Mesendoderm (in vitro differentiated cells): Measurements from ENCODE around the gene SPTA1.
A peak's percentile ranks its signal among the peaks of the same experiment; 100 is the strongest.

Experiments
- DNase-seq: peaks from one replicate; pipeline ENCODE4 v3.0.0; 2013
- H2AK5ac ChIP-seq: 2 replicates; pipeline ENCODE4 v1.6.1; 2013; ENCODE audit warnings: low read length, inconsistent platforms
- H2BK120ac ChIP-seq: 2 replicates; pipeline ENCODE4 v1.6.1; 2013; ENCODE audit warnings: low read depth, mild to moderate bottlenecking, low read length, moderate library complexity, mixed read lengths
- H2BK15ac ChIP-seq: replicated peaks from 2 replicates; pipeline ENCODE4 v1.6.1; 2013; ENCODE audit warnings: low read depth, mild to moderate bottlenecking, moderate library complexity
- H2BK5ac ChIP-seq: 2 replicates; pipeline ENCODE4 v1.6.1; 2013; ENCODE audit warnings: low read length, inconsistent platforms
- H3K18ac ChIP-seq: 2 replicates; pipeline ENCODE4 v1.6.1; 2013; ENCODE audit warnings: mild to moderate bottlenecking, low read length, mixed read lengths
- H3K23ac ChIP-seq: one replicate; pipeline ENCODE4 v1.6.1; 2013; ENCODE audit warnings: low read length
- H3K27ac ChIP-seq: 2 replicates; pipeline ENCODE4 v1.5.1; 2013; ENCODE audit warnings: low read depth, mild to moderate bottlenecking, inconsistent platforms, low read length, moderate library complexity
- H3K27me3 ChIP-seq: 2 replicates; pipeline ENCODE4 v1.6.1; 2013; ENCODE audit warnings: low read length, control low read depth, mild to moderate bottlenecking, inconsistent platforms; ENCODE audit not compliant: insufficient read depth, poor library complexity
- H3K36me3 ChIP-seq: 2 replicates; pipeline ENCODE4 v1.6.1; 2013; ENCODE audit warnings: low read length, inconsistent platforms; ENCODE audit not compliant: control insufficient read depth, insufficient read depth
- H3K4ac ChIP-seq: one replicate; pipeline ENCODE4 v1.6.1; 2013; ENCODE audit warnings: low read depth, mild to moderate bottlenecking, low read length, moderate library complexity
- H3K4me1 ChIP-seq: 2 replicates; pipeline ENCODE4 v1.6.1; 2013; ENCODE audit warnings: low read depth, low read length, inconsistent platforms; ENCODE audit not compliant: control insufficient read depth
- H3K4me2 ChIP-seq: 2 replicates; pipeline ENCODE4 v1.6.1; 2013; ENCODE audit warnings: low read length
- H3K4me3 ChIP-seq: 2 replicates; pipeline ENCODE4 v1.5.1; 2013; ENCODE audit warnings: mild to moderate bottlenecking, low read length
- H3K56ac ChIP-seq: one replicate; pipeline ENCODE4 v1.6.1; 2013; ENCODE audit warnings: low read length
- H3K79me1 ChIP-seq: 2 replicates; pipeline ENCODE4 v1.6.1; 2013; ENCODE audit warnings: low read length, inconsistent platforms
- H3K79me2 ChIP-seq: 2 replicates; pipeline ENCODE4 v1.6.1; 2013; ENCODE audit warnings: mild to moderate bottlenecking, low read length; ENCODE audit not compliant: control insufficient read depth, insufficient read depth
- H3K9ac ChIP-seq: 2 replicates; pipeline ENCODE4 v1.6.1; 2013; ENCODE audit warnings: low read length, inconsistent platforms
- H4K5ac ChIP-seq: one replicate; pipeline ENCODE4 v1.6.1; 2013; ENCODE audit warnings: low read length
- H4K8ac ChIP-seq: one replicate; pipeline ENCODE4 v1.6.1; 2013; ENCODE audit warnings: low read depth, mild to moderate bottlenecking, control low read depth, low read length, moderate library complexity
- WGBS: extraction: QIAGEN DNeasy Blood & Tissue Kit; methylation state at CpG from one replicate; pipeline ENCODE4 v1.1.7; 2013; ENCODE audit warnings: low lambda C conversion rate, missing lambda C conversion rate; ENCODE audit not compliant: insufficient coverage; ENCODE audit errors: extremely low coverage; 5-methylcytosine and 5-hydroxymethylcytosine counted together

Gene SPTA1

DNA sequence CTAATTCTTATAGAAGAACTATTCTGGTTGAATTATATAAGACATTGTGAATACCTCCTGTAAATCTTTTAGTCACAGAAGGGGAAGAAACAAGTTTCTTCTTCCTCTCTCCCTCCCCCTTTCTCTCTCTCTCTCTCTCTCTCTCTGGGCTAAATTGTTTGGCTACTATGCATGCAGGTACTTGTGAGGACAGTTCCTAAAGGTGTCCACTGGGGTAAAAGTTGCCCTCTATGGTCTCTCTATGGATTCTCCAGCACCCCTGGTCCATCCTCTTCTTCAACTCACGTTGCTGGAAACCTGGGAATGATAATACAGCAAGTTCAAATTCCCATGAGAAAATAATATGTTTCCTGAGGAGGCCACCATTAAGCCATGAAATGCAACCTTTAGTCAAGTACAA is 28.2 kb upstream of the SPTA1 start:
- Histone ChIP-seq H3K9ac (no peak overlapping the region), H4K8ac (no peak overlapping the region), H3K36me3 (no peaks in the 10 kb centered on the region), H3K79me2 (no peaks in the 10 kb centered on the region), H3K4ac (no peak overlapping the region), H3K4me1 (no peaks in the 10 kb centered on the region), H3K4me2 (no peak overlapping the region), H2BK5ac (no peak overlapping the region), H4K5ac (no peak overlapping the region), H3K18ac (no peak overlapping the region), H3K23ac (no peak overlapping the region), H3K27me3 (no peaks in the 10 kb centered on the region), H3K27ac (no peak overlapping the region), H2BK15ac (no peak overlapping the region), H3K4me3 (no peak overlapping the region), H2BK120ac (no peak overlapping the region), H3K56ac (no peak overlapping the region), H3K79me1 (no peaks in the 10 kb centered on the region), H2AK5ac (no peak overlapping the region)
- no peak for DNase-seq
- no CpG with 5 or more reads among the region's 1 CpG for WGBS

- H4K8ac ChIP-seq, result no peak overlapping the region
- H3K18ac ChIP-seq, result no peak overlapping the region
- H3K56ac ChIP-seq, result no peak overlapping the region
- H3K79me2 ChIP-seq, result no peaks in the 10 kb centered on the region
- no peaks in the 10 kb centered on the region for H3K79me1 ChIP-seq
- no peak overlapping the region for H3K4me3 ChIP-seq
- H3K4ac ChIP-seq, result no peak overlapping the region
- H3K23ac ChIP-seq, result no peak overlapping the region
- DNase-seq, result no peak
- no peak overlapping the region for H2BK5ac ChIP-seq
- no peak overlapping the region for H4K5ac ChIP-seq
- H3K36me3 ChIP-seq, result no peaks in the 10 kb centered on the region
- no peak overlapping the region for H2BK15ac ChIP-seq
- H3K4me2 ChIP-seq, result no peak overlapping the region
- H2AK5ac ChIP-seq, result no peak overlapping the region
- 100% methylated on average over 1 of the region's 4 CpGs for WGBS
- H2BK120ac ChIP-seq, result no peak overlapping the region
- H3K4me1 ChIP-seq, result no peaks in the 10 kb centered on the region
- H3K27me3 ChIP-seq, result no peaks in the 10 kb centered on the region
- H3K27ac ChIP-seq, result no peak overlapping the region
- H3K9ac ChIP-seq, result no peak overlapping the region
Measured at GRCh38 chr1:158711098-158711497, 24.6 kb upstream of the SPTA1 start.

DNA sequence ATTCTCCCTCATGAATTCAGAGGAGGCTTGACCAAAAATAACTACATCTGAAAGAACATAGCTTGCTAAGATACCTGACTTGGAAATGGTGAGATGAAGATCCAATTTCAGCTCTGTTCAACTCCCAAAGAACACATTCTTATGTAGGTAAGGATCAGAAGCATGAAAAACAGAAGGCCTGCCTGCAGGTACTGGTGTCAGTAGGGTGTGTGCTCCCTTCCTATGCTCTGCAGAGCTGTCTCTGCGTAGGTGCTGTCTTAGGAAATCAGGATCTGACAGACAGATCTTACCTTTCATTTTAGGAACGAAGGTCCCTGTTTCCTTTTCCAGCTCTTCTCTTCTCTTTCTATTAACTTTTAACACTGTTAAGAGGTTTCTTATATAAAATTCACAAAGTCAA is 19.6 kb upstream of the SPTA1 start:
- Histone ChIP-seq H4K5ac (no peak overlapping the region), H2AK5ac (no peak overlapping the region), H3K27me3 (no peaks in the 10 kb centered on the region), H3K79me2 (no peaks in the 10 kb centered on the region), H3K9ac (no peak overlapping the region), H3K79me1 (no peaks in the 10 kb centered on the region), H2BK120ac (no peak overlapping the region), H3K18ac (no peak overlapping the region), H3K4me1 (no peaks in the 10 kb centered on the region), H4K8ac (no peak overlapping the region), H2BK15ac (no peak overlapping the region), H3K23ac (no peak overlapping the region), H3K36me3 (no peaks in the 10 kb centered on the region), H3K4ac (no peak overlapping the region), H2BK5ac (no peak overlapping the region), H3K56ac (no peak overlapping the region), H3K4me2 (no peak overlapping the region), H3K4me3 (no peak overlapping the region), H3K27ac (no peak overlapping the region)
- DNase-seq, result peak; percentile 1
- no CpG with 5 or more reads among the region's 2 CpGs for WGBS

GRCh38 chr1:158700552-158700951 is 14.0 kb upstream of the SPTA1 start, which contains the start of gene OR6K2:
Gene OR6K2 (minus strand): TSS chr1:158700652. CDS start chr1:158700652, 0 bp downstream.
- Histone ChIP-seq H4K8ac (no peak within 1 kb of the TSS), H2AK5ac (no peak within 1 kb of the TSS), H3K79me2 (no peaks in the 10 kb centered on the region), H3K36me3 (no peaks in the 10 kb centered on the region), H2BK5ac (no peak within 1 kb of the TSS), H3K9ac (no peak within 1 kb of the TSS), H3K23ac (no peak within 1 kb of the TSS), H3K27ac (no peak within 1 kb of the TSS), H3K4me2 (no peak within 1 kb of the TSS), H3K27me3 (no peaks in the 10 kb centered on the region), H2BK120ac (no peak within 1 kb of the TSS), H3K4ac (no peak within 1 kb of the TSS), H3K79me1 (no peaks in the 10 kb centered on the region), H2BK15ac (no peak within 1 kb of the TSS), H3K4me3 (no peak within 1 kb of the TSS), H4K5ac (no peak within 1 kb of the TSS), H3K56ac (no peak within 1 kb of the TSS), H3K4me1 (no peaks in the 10 kb centered on the region), H3K18ac (no peak within 1 kb of the TSS)
- DNase-seq, result no peak
- no CpG with 5 or more reads among the region's 4 CpGs for WGBS

- Histone ChIP-seq H3K4ac (no peak overlapping the region), H4K8ac (no peak overlapping the region), H3K23ac (no peak overlapping the region), H3K4me1 (no peaks in the 10 kb centered on the region), H3K27me3 (no peaks in the 10 kb centered on the region), H3K4me3 (no peak overlapping the region), H2BK15ac (no peak overlapping the region), H2AK5ac (no peak overlapping the region), H3K27ac (no peak overlapping the region), H2BK5ac (no peak overlapping the region), H3K4me2 (no peak overlapping the region), H3K36me3 (no peaks in the 10 kb centered on the region), H3K18ac (no peak overlapping the region), H3K56ac (no peak overlapping the region), H2BK120ac (no peak overlapping the region), H3K9ac (no peak overlapping the region), H3K79me2 (no peaks in the 10 kb centered on the region), H3K79me1 (no peaks in the 10 kb centered on the region), H4K5ac (no peak overlapping the region)
- DNase-seq, result no peak
- no CpG with 5 or more reads among the region's 2 CpGs for WGBS
Measured at GRCh38 chr1:158694596-158694995, 8.1 kb upstream of the SPTA1 start.

DNA sequence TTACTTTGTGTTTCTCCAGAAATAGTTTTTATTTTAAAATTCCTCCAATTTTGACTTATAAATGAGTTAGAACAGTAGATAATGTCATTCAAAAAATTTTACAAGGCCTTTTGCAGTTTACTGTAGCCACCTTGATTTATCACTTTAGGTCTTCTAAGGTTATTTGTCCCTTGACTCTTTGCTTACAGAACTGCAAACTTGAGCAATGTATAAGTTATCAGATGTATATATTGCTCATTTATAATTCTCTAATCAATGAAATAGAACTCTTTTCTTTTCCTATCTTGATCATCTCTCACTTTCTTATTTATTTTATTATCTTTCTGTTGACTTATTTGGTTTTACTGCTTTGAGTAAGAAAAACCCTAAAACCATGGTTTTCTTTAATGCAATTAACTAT is 5.8 kb upstream of the SPTA1 start:
- H3K9ac ChIP-seq, result no peak overlapping the region
- H3K4me2 ChIP-seq, result no peak overlapping the region
- no peak for DNase-seq
- H4K8ac ChIP-seq, result no peak overlapping the region
- no peak overlapping the region for H3K23ac ChIP-seq
- no peaks in the 10 kb centered on the region for H3K36me3 ChIP-seq
- no peak overlapping the region for H2BK120ac ChIP-seq
- H3K79me2 ChIP-seq, result no peaks in the 10 kb centered on the region
- no peaks in the 10 kb centered on the region for H3K4me1 ChIP-seq
- no peak overlapping the region for H3K56ac ChIP-seq
- no peak overlapping the region for H3K4me3 ChIP-seq
- no peaks in the 10 kb centered on the region for H3K27me3 ChIP-seq
- no peak overlapping the region for H3K4ac ChIP-seq
- no peak overlapping the region for H4K5ac ChIP-seq
- H2BK5ac ChIP-seq, result no peak overlapping the region
- no peaks in the 10 kb centered on the region for H3K79me1 ChIP-seq
- no peak overlapping the region for H3K27ac ChIP-seq
- H3K18ac ChIP-seq, result no peak overlapping the region
- no peak overlapping the region for H2BK15ac ChIP-seq
- H2AK5ac ChIP-seq, result no peak overlapping the region
